ENCODE data around the gene RSPRY1. TPM values are rescaled to one million over a fixed set of nuclear protein-coding genes. Genes with fewer than 3 reads are reported as not detected.

Gene RSPRY1
- total and polyA plus RNA-seq, 9 donors, result 15.9 to 42.1 (median 28.3) TPM

GRCh38 chr16:57163842-57164241 is 22.3 kb upstream of the RSPRY1 start:
- Histone ChIP-seq H3K4me1 (ENCODE audit: insufficient read depth) (no peaks in the 10 kb centered on the region), H3K27me3 (no peaks in the 10 kb centered on the region), H3K36me3 (no peaks in the 10 kb centered on the region), H3K9me3 (no peaks in the 10 kb centered on the region), H3K27ac (no peak overlapping the region), H3K4me3 (no peak overlapping the region)
- DNase-seq, result no peak
- WGBS, 3 donors, result 73 to 75% (median 74%) methylated on average over 1 of the region's 1 CpG
- intact Hi-C loops (cut with DNase I), result no loop called here
- no peak for TF ChIP-seq POLR2A (IDR thresholded peaks at IDR 0.05)
- TF ChIP-seq EP300 (IDR thresholded peaks at IDR 0.05), result no peak
- TF ChIP-seq CTCF (IDR thresholded peaks at IDR 0.05), result no peak

DNA sequence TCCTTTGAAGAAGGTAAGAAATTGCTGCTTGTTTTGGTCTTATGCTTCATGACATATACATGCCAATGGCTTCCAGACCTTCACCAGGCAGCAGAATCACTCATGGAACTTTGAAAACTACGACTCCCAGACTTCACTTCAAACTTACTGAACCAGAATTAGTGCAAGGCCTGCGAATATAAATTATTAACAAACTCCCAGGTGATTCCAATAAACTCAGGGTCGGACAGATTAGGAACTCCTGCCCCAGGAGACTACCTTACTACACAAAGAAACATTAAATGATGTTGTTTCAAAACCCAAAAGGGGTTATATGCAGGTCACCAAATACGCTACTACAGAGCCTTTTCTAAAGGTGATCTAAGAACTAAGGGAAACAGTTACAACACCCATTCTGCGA is 20.6 kb upstream of the RSPRY1 start:
- H3K9me3 ChIP-seq, result no peaks in the 10 kb centered on the region
- no peak for TF ChIP-seq POLR2A (IDR thresholded peaks at IDR 0.05)
- no peak for TF ChIP-seq CTCF (IDR thresholded peaks at IDR 0.05)
- no peak for TF ChIP-seq EP300 (IDR thresholded peaks at IDR 0.05)
- WGBS, 3 donors, result 75 to 85% (median 79%) methylated on average over 5 of the region's 5 CpGs
- H3K27me3 ChIP-seq, result no peaks in the 10 kb centered on the region
- no peaks in the 10 kb centered on the region for H3K36me3 ChIP-seq
- intact Hi-C loops (cut with DNase I), result loop anchor here in 2 of 4 donors (5.0 kb wide), 2 partner anchors 78 to 83 kb away; no protein-coding TSS in a partner anchor
- H3K27ac ChIP-seq, result no peak overlapping the region
- no peak for DNase-seq
- H3K4me1 ChIP-seq (ENCODE audit: insufficient read depth), result no peaks in the 10 kb centered on the region
- no peak overlapping the region for H3K4me3 ChIP-seq

DNA sequence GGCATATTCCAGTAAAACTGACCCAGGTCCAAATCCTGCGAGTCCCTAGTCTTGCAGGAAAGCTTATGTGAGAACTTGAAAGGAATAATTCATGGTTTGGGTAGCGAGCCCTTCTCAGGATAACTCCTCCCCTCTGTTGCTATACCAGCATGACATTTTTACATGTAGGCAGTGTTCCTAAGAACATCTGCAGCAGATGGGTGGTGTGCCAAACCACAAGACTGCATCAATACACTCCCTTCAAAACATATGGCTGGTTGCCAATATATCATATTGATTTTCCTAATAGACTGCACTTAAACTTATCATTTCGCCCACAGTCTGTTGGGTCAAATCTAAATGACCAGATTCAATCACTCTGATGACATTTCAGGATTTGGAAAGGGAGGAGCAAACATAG is 20.2 kb upstream of the RSPRY1 start:
- no peaks in the 10 kb centered on the region for H3K9me3 ChIP-seq
- TF ChIP-seq POLR2A (IDR thresholded peaks at IDR 0.05) (no peak), EP300 (IDR thresholded peaks at IDR 0.05) (no peak), CTCF (IDR thresholded peaks at IDR 0.05) (no peak)
- 52 to 62% (median 55%) methylated on average over 3 of the region's 3 CpGs for WGBS, 3 donors
- intact Hi-C loops (cut with DNase I), result loop anchor here in 2 of 4 donors (5.0 kb wide), 2 partner anchors 79 to 84 kb away; no protein-coding TSS in a partner anchor
- no peak overlapping the region for H3K27ac ChIP-seq
- H3K36me3 ChIP-seq, result no peaks in the 10 kb centered on the region
- DNase-seq, result no peak
- no peaks in the 10 kb centered on the region for H3K27me3 ChIP-seq
- H3K4me1 ChIP-seq (ENCODE audit: insufficient read depth), result no peaks in the 10 kb centered on the region
- H3K4me3 ChIP-seq, result no peak overlapping the region

- no peak for DNase-seq
- Histone ChIP-seq H3K27me3 (no peaks in the 10 kb centered on the region), H3K36me3 (no peaks in the 10 kb centered on the region), H3K9me3 (no peaks in the 10 kb centered on the region), H3K27ac (no peak overlapping the region), H3K4me3 (no peak overlapping the region), H3K4me1 (ENCODE audit: insufficient read depth) (no peaks in the 10 kb centered on the region)
- intact Hi-C loops (cut with DNase I), result loop anchor here in 2 of 4 donors (5.0 kb wide), 2 partner anchors 79 to 84 kb away; no protein-coding TSS in a partner anchor
- TF ChIP-seq EP300 (IDR thresholded peaks at IDR 0.05) (no peak), POLR2A (IDR thresholded peaks at IDR 0.05) (no peak), CTCF (IDR thresholded peaks at IDR 0.05) (no peak)
Observed at GRCh38 chr16:57166451-57166850, 19.7 kb upstream of the RSPRY1 start.

All from ovary (tissue), 9 donors.